Activated naive CD4-positive, alpha-beta T cell (primary cell): Measurements from ENCODE around the gene NRXN2.
A peak's percentile ranks its signal among the peaks of the same experiment; 100 is the strongest.

Experiments
- DNase-seq, 4 experiments: peaks; one replicate each; lab custom pipeline; 2025; lab: John Stamatoyannopoulos, UW

NRXN2 gene

GRCh38 chr11:64743591-64744543 lies 20.9 kb upstream of the NRXN2 start, which contains the start of gene RASGRP2:
Gene RASGRP2 (minus strand): TSS chr11:64744142. CDS start chr11:64742866, 1,276 bp downstream.
- peak; percentile 57 to 87 (median 72) for DNase-seq

GRCh38 chr11:64742889-64743590 lies 20.0 kb upstream of the NRXN2 start:
- DNase-seq = peak; percentile 59 to 73 (median 63)

- DNase-seq = no peak
Observed at GRCh38 chr11:64742087-64742888, 19.3 kb upstream of the NRXN2 start.

- no peak for DNase-seq
Observed at GRCh38 chr11:64741375-64742086, 18.5 kb upstream of the NRXN2 start.

- DNase-seq = no peak
Observed at GRCh38 chr11:64739871-64740270, 16.9 kb upstream of the NRXN2 start.

GRCh38 chr11:64736654-64737053 lies 13.7 kb upstream of the NRXN2 start:
- DNase-seq = no peak

GRCh38 chr11:64735725-64736259 lies 12.8 kb upstream of the NRXN2 start:
- no peak for DNase-seq

- no peak for DNase-seq
Observed at GRCh38 chr11:64734811-64735724, 12.1 kb upstream of the NRXN2 start.

GRCh38 chr11:64731601-64732000 lies 8.6 kb upstream of the NRXN2 start:
- DNase-seq = no peak

GRCh38 chr11:64729851-64730382 lies 6.9 kb upstream of the NRXN2 start:
- DNase-seq = no peak

- DNase-seq = no peak
Observed at GRCh38 chr11:64728757-64729365, 5.9 kb upstream of the NRXN2 start.

GRCh38 chr11:64726867-64727530 lies 4.0 kb upstream of the NRXN2 start:
- no peak for DNase-seq

GRCh38 chr11:64726211-64726641 lies 3.2 kb upstream of the NRXN2 start:
- no peak for DNase-seq

GRCh38 chr11:64724863-64725532 lies 2.0 kb upstream of the NRXN2 start:
- no peak for DNase-seq

GRCh38 chr11:64723907-64724862 lies 1.2 kb upstream of the NRXN2 start:
- no peak for DNase-seq

- no peak for DNase-seq
Observed at GRCh38 chr11:64722141-64723065, 594 bp downstream of the NRXN2 start.
